HUES48 (cell line): ENCODE data around the gene LSAMP.

Source experiments
- H3K27ac ChIP-seq: one replicate; pipeline ENCODE4 v1.7.0; 2013; ENCODE audit warnings: low read depth, low read length, inconsistent platforms
- H3K27me3 ChIP-seq: 2 replicates; pipeline ENCODE4 v1.6.1; 2013; ENCODE audit warnings: mild to moderate bottlenecking, low read length; ENCODE audit not compliant: control insufficient read depth, insufficient read depth
- H3K36me3 ChIP-seq: 2 replicates; pipeline ENCODE4 v1.6.1; 2013; ENCODE audit warnings: low read length; ENCODE audit not compliant: control insufficient read depth, insufficient read depth
- H3K4me1 ChIP-seq: 2 replicates; pipeline ENCODE4 v1.6.1; 2013; ENCODE audit warnings: mild to moderate bottlenecking, low read length; ENCODE audit not compliant: control insufficient read depth, insufficient read depth
- H3K4me3 ChIP-seq: 2 replicates; pipeline ENCODE4 v1.5.1; 2013; ENCODE audit warnings: mild to moderate bottlenecking, low read depth, low read length
- H3K9ac ChIP-seq: 2 replicates; pipeline ENCODE4 v1.6.1; 2013; ENCODE audit warnings: mild to moderate bottlenecking, low read depth, low read length, moderate library complexity
- H3K9me3 ChIP-seq: 2 replicates; pipeline ENCODE4 v1.6.1; 2013; ENCODE audit warnings: low read length; ENCODE audit not compliant: control insufficient read depth, insufficient read depth

Gene LSAMP

GRCh38 chr3:116038968-116039650 is 406.2 kb downstream of the LSAMP start:
- H3K27me3 ChIP-seq: no peaks in the 10 kb centered on the region
- peaks cover 17% of the 10 kb centered on the region for H3K4me1 ChIP-seq
- H3K36me3 ChIP-seq: no peaks in the 10 kb centered on the region
- no peak overlapping the region for H3K4me3 ChIP-seq
- no peak overlapping the region for H3K9ac ChIP-seq
- no peak overlapping the region for H3K27ac ChIP-seq
- no peaks in the 10 kb centered on the region for H3K9me3 ChIP-seq

- Histone ChIP-seq H3K9me3 (no peaks in the 10 kb centered on the region), H3K27me3 (no peaks in the 10 kb centered on the region), H3K4me3 (no peak overlapping the region), H3K4me1 (peaks cover 17% of the 10 kb centered on the region), H3K27ac (no peak overlapping the region), H3K9ac (no peak overlapping the region), H3K36me3 (no peaks in the 10 kb centered on the region)
Observed at GRCh38 chr3:116037954-116038911, 407.1 kb downstream of the LSAMP start.

GRCh38 chr3:116035429-116035828 is 409.9 kb downstream of the LSAMP start:
- Histone ChIP-seq H3K9me3 (no peaks in the 10 kb centered on the region), H3K4me1 (peaks cover 22% of the 10 kb centered on the region), H3K27ac (no peak overlapping the region), H3K36me3 (no peaks in the 10 kb centered on the region), H3K4me3 (no peak overlapping the region), H3K27me3 (no peaks in the 10 kb centered on the region), H3K9ac (no peak overlapping the region)

- H3K27me3 ChIP-seq: no peaks in the 10 kb centered on the region
- no peak overlapping the region for H3K27ac ChIP-seq
- no peak overlapping the region for H3K9ac ChIP-seq
- H3K4me3 ChIP-seq: no peak overlapping the region
- peaks cover 17% of the 10 kb centered on the region for H3K4me1 ChIP-seq
- no peaks in the 10 kb centered on the region for H3K36me3 ChIP-seq
- H3K9me3 ChIP-seq: no peaks in the 10 kb centered on the region
Observed at GRCh38 chr3:116034794-116035193, 410.5 kb downstream of the LSAMP start.

- H3K36me3 ChIP-seq: no peaks in the 10 kb centered on the region
- H3K4me1 ChIP-seq: peaks cover 10% of the 10 kb centered on the region
- no peaks in the 10 kb centered on the region for H3K9me3 ChIP-seq
- no peak overlapping the region for H3K4me3 ChIP-seq
- H3K9ac ChIP-seq: no peak overlapping the region
- H3K27me3 ChIP-seq: no peaks in the 10 kb centered on the region
- H3K27ac ChIP-seq: no peak overlapping the region
Observed at GRCh38 chr3:116034086-116034485, 411.2 kb downstream of the LSAMP start.

GRCh38 chr3:116033516-116033915 is 411.8 kb downstream of the LSAMP start:
- Histone ChIP-seq H3K4me1 (peaks cover 9% of the 10 kb centered on the region), H3K36me3 (no peaks in the 10 kb centered on the region), H3K4me3 (no peak overlapping the region), H3K27ac (no peak overlapping the region), H3K9me3 (no peaks in the 10 kb centered on the region), H3K9ac (no peak overlapping the region), H3K27me3 (no peaks in the 10 kb centered on the region)

GRCh38 chr3:116032176-116032575 is 413.1 kb downstream of the LSAMP start:
- Histone ChIP-seq H3K27ac (no peak overlapping the region), H3K4me1 (peaks cover 9% of the 10 kb centered on the region), H3K9ac (no peak overlapping the region), H3K27me3 (no peaks in the 10 kb centered on the region), H3K4me3 (no peak overlapping the region), H3K36me3 (no peaks in the 10 kb centered on the region), H3K9me3 (no peaks in the 10 kb centered on the region)

- no peaks in the 10 kb centered on the region for H3K27me3 ChIP-seq
- H3K36me3 ChIP-seq: no peaks in the 10 kb centered on the region
- no peak overlapping the region for H3K4me3 ChIP-seq
- H3K27ac ChIP-seq: no peak overlapping the region
- H3K9ac ChIP-seq: no peak overlapping the region
- H3K4me1 ChIP-seq: peaks cover 9% of the 10 kb centered on the region
- H3K9me3 ChIP-seq: no peaks in the 10 kb centered on the region
Observed at GRCh38 chr3:116030131-116030850, 415.0 kb downstream of the LSAMP start.

GRCh38 chr3:116029266-116029665 is 416.0 kb downstream of the LSAMP start:
- H3K27ac ChIP-seq: no peak overlapping the region
- H3K4me3 ChIP-seq: no peak overlapping the region
- H3K9me3 ChIP-seq: no peaks in the 10 kb centered on the region
- no peak overlapping the region for H3K9ac ChIP-seq
- H3K4me1 ChIP-seq: peaks cover 5% of the 10 kb centered on the region
- H3K36me3 ChIP-seq: no peaks in the 10 kb centered on the region
- no peaks in the 10 kb centered on the region for H3K27me3 ChIP-seq

GRCh38 chr3:116028157-116028556 is 417.1 kb downstream of the LSAMP start:
- Histone ChIP-seq H3K4me1 (peaks cover 5% of the 10 kb centered on the region), H3K36me3 (no peaks in the 10 kb centered on the region), H3K27ac (no peak overlapping the region), H3K9ac (no peak overlapping the region), H3K4me3 (no peak overlapping the region), H3K27me3 (no peaks in the 10 kb centered on the region), H3K9me3 (no peaks in the 10 kb centered on the region)
